HG03108 (cell line): ENCODE measurements around the gene GIPR.
"Not testable (repeated sequence)": the region's sequence is repeated elsewhere in the genome, so short reads cannot be mapped to it uniquely, and the experiment has no call there.

Experiments used
- ATAC-seq: cut with Tn5 transposase; IDR thresholded peaks from one replicate; pipeline ENCODE4 v1.9.1; 2021; ENCODE audit warnings: moderate library complexity; ENCODE audit not compliant: unreplicated experiment

The GIPR gene

GRCh38 chr19:45667620-45668341 is at the start of gene GIPR:
Gene GIPR, plus strand, starts transcription at chr19:45668221. Its CDS starts 1,300 bp downstream, at chr19:45669521.
- ATAC-seq: no peak

GRCh38 chr19:45621389-45621788 is 46.6 kb upstream of the GIPR start:
- ATAC-seq: no peak

- no peak for ATAC-seq
These were observed 46.0 kb upstream of the GIPR start for GRCh38 chr19:45621976-45622503.

GRCh38 chr19:45623984-45624383 is 44.0 kb upstream of the GIPR start:
- ATAC-seq: no peak

GRCh38 chr19:45628219-45628618 is 39.8 kb upstream of the GIPR start:
- not testable (repeated sequence) for ATAC-seq

GRCh38 chr19:45629704-45630103 is 38.3 kb upstream of the GIPR start:
- ATAC-seq: no peak

GRCh38 chr19:45630463-45630862 is 37.6 kb upstream of the GIPR start:
- no peak for ATAC-seq

- no peak for ATAC-seq
These were observed 35.4 kb upstream of the GIPR start for GRCh38 chr19:45632468-45633196.

GRCh38 chr19:45636275-45636674 is 31.7 kb upstream of the GIPR start:
- ATAC-seq: no peak

- ATAC-seq: no peak
These were observed 31.1 kb upstream of the GIPR start for GRCh38 chr19:45636902-45637301.

- no peak for ATAC-seq
These were observed 29.9 kb upstream of the GIPR start for GRCh38 chr19:45637890-45638667.

GRCh38 chr19:45638930-45639729 is 28.9 kb upstream of the GIPR start, which contains the start of gene EML2:
Gene EML2, minus strand, starts transcription at chr19:45639397. Its CDS starts 21 bp downstream, at chr19:45639376.
- no peak for ATAC-seq

GRCh38 chr19:45640849-45641273 is 27.2 kb upstream of the GIPR start:
- no peak for ATAC-seq

- ATAC-seq: peak; percentile 37
These were observed 26.5 kb upstream of the GIPR start for GRCh38 chr19:45641274-45642105.

GRCh38 chr19:45643024-45643926 is 24.7 kb upstream of the GIPR start:
- peak; percentile 27 for ATAC-seq

- no peak for ATAC-seq
These were observed 23.9 kb upstream of the GIPR start for GRCh38 chr19:45643927-45644771.

GRCh38 chr19:45645068-45645630 is 22.9 kb upstream of the GIPR start:
- no peak for ATAC-seq
